KBM-7 (cell line): ENCODE results near the gene DPP3.

Source experiments
- DNase-seq: peaks from one replicate; pipeline ENCODE4 v3.0.0-alpha.2; 2015
- in situ Hi-C: fragments of 300-500 bp; cut with MboI; formaldehyde crosslinking; loops from 2 replicates; pipeline ENCODE4 v1.14.3; 2020; ENCODE audit warnings: low sequenced_read_pairs, low pct_unique_long_range_greater_than_20kb, mixed read lengths

Gene DPP3

GRCh38 chr11:66546368-66546965 is 66.2 kb downstream of the DPP3 start, which contains the start of gene ACTN3:
ACTN3 (plus strand) TSS chr11:66546903; CDS start chr11:66546938, 35 bp downstream.
- DNase-seq = no peak

DNA sequence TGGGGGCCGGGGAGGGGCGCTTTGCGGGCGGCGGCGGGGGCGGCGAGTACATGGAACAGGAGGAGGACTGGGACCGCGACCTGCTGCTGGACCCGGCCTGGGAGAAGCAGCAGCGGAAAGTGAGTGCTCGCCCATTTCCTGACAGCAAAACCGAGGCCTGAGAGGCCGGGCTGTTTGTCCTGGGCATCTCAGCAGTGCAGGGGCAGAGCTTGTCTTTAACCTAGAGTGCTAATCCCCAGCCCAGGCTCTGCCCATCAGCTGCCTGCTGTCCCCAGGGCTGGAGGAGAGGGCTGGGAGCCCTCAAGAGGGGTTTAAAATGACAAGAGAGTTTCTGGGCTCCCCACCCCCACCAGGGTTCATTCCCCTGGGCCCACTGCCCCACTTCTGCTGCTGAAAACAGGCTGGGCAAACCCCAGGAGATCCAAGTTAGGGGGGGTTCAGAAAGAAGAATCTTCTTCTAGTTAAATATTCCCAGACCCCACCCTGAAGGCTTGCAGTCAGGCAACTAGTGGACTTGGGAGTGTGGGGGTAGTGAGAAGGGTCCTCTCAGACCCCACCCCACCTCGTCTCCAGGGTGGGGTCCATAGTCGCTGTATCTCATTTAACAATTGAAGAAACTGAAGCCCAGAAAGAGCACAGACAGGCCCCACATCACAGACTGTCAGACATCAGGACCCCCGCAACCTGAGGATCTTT is 66.9 kb downstream of the DPP3 start:
- in situ Hi-C loops = no loop called here
- no peak for DNase-seq

More at GRCh38 chr11:66546368-66546965, 66.2 kb downstream of the DPP3 start, which contains the start of gene ACTN3:
- in situ Hi-C loops = no loop called here

DNA sequence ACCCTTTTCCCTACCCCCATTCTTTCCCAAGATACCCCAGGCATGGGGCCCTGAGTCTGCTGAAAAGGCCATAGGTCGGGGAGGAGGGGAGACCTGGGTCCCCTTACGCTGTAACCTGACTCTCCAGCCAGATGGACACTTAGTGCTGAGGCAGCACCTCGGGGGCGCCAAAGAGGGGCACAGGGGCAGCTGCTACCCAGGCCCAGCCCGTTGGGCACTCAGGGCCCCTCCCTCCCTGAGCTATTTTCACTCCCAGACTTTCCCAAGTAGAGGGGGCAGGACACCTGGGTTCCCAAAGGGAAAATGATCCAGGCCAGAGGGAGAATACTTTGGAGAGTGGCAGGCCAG is 67.4 kb downstream of the DPP3 start:
- in situ Hi-C loops = no loop called here
- no peak for DNase-seq

DNA sequence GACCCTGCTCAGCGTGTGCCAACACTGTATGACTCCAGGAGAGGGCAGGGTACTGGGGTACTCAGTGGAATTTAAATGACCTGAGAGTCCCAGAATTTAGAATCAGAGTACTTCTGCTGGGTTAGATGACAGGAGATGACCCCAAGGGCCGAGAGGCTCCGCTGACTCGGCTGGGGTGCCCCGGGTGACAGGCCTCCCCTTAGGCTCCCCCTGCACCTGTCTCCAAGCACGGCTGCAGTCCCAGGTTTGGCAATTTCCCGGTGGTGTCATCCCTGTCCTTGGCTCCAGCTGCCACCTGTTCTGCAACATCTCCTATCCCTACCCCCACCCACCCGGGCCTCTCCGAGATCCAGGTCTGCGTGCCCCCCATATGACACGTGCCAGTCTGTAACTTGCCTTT is 67.8 kb downstream of the DPP3 start:
- in situ Hi-C loops = no loop called here

GRCh38 chr11:66548774-66549630 is 68.8 kb downstream of the DPP3 start:
- no peak for DNase-seq
- in situ Hi-C loops = no loop called here

More for the DNA sequence above, 67.8 kb downstream of the DPP3 start:
- no peak for DNase-seq

- in situ Hi-C loops = no loop called here
- DNase-seq = no peak
Observed at GRCh38 chr11:66549696-66550095, 69.5 kb downstream of the DPP3 start.

DNA sequence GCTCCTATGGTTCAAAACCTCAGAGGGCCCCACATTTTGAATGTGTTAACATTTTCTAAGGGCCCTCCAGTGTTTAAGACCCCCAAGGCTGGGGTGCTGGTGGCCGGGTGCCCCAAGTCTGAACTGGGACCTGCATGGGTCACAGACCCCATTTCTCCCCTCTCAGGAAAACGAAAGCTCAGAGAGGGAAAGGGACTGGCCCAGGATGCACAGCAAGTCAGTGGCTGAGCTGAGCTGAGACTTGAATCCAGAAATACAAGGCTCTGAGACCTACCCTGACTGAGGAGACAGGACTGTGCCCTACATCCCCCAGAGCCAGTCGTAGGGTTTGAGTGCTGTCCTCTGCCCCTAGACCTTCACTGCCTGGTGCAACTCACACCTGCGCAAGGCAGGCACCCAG is 70.7 kb downstream of the DPP3 start:
- in situ Hi-C loops = no loop called here
- DNase-seq = no peak

- in situ Hi-C loops = no loop called here
- no peak for DNase-seq
Observed at GRCh38 chr11:66554602-66555001, 74.4 kb downstream of the DPP3 start.

DNA sequence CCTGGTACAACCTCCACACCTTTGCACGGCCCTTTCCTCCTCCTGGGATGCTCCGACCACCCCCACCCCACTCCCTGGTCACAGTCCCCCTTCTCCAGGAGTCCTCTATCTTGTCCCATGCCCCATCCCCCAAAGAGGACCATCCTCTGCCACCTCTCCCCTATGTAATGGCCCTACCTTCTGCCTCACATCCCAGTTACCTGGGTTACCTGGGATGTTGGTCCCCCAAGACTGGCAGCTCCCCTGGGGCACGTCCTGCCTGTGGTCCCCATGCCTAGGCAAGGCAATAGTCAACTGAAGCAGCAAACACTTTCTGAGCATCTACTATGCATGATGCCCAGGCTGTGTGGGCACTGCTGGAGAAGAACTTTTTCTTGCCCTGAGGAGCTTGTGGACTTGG is 75.2 kb downstream of the DPP3 start:
- no peak for DNase-seq
- in situ Hi-C loops = no loop called here

- in situ Hi-C loops = no loop called here
- DNase-seq = no peak
Observed at GRCh38 chr11:66556086-66556485, 75.9 kb downstream of the DPP3 start.

GRCh38 chr11:66557733-66558326 is 77.6 kb downstream of the DPP3 start:
- no peak for DNase-seq
- in situ Hi-C loops = no loop called here
